Retina (tissue), 1 donor: Measurements from ENCODE around the gene IDE.
"Not testable (repeated sequence)": the region's sequence is repeated elsewhere in the genome, so short reads cannot be mapped to it uniquely, and the experiment has no call there.

Source experiments
- DNase-seq: peaks from one replicate; pipeline ENCODE4 v3.0.0-alpha.2; 2016

The IDE gene

GRCh38 chr10:92483539-92483938, 90.4 kb downstream of the IDE start:
- DNase-seq, result no peak

GRCh38 chr10:92480413-92480812, 93.5 kb downstream of the IDE start:
- DNase-seq, result no peak

GRCh38 chr10:92479547-92479946, 94.3 kb downstream of the IDE start:
- DNase-seq, result no peak

- no peak for DNase-seq
Observed at GRCh38 chr10:92478536-92478935, 95.4 kb downstream of the IDE start.

- no peak for DNase-seq
Observed at GRCh38 chr10:92475357-92475868, 98.5 kb downstream of the IDE start.

- DNase-seq, result no peak
Observed at GRCh38 chr10:92470026-92470425, 103.9 kb downstream of the IDE start.

GRCh38 chr10:92464364-92464763, 109.5 kb downstream of the IDE start:
- no peak for DNase-seq

- no peak for DNase-seq
Observed at GRCh38 chr10:92463582-92463981, 110.3 kb downstream of the IDE start.

GRCh38 chr10:92454955-92455354, 118.9 kb downstream of the IDE start:
- not testable (repeated sequence) for DNase-seq

- no peak for DNase-seq
Observed at GRCh38 chr10:92452313-92452712, 121.6 kb downstream of the IDE start.

- no peak for DNase-seq
Observed at GRCh38 chr10:92451431-92451830, 122.5 kb downstream of the IDE start.

- DNase-seq, result no peak
Observed at GRCh38 chr10:92450896-92451295, 123.0 kb downstream of the IDE start.

GRCh38 chr10:92440578-92440977, 133.3 kb downstream of the IDE start:
- no peak for DNase-seq

- DNase-seq, result no peak
Observed at GRCh38 chr10:92438220-92438619, 135.7 kb downstream of the IDE start.

GRCh38 chr10:92436611-92437010, 137.3 kb downstream of the IDE start:
- DNase-seq, result no peak

GRCh38 chr10:92436065-92436464, 137.8 kb downstream of the IDE start:
- not testable (repeated sequence) for DNase-seq

- no peak for DNase-seq
Observed at GRCh38 chr10:92434385-92434784, 139.5 kb downstream of the IDE start.

- DNase-seq, result no peak
Observed at GRCh38 chr10:92432596-92432995, 141.3 kb downstream of the IDE start.

- DNase-seq, result no peak
Observed at GRCh38 chr10:92430103-92430502, 143.8 kb downstream of the IDE start.

GRCh38 chr10:92421550-92421949, 152.3 kb downstream of the IDE start:
- no peak for DNase-seq

GRCh38 chr10:92420546-92421275, 153.2 kb downstream of the IDE start:
- peak; percentile 71 for DNase-seq

- DNase-seq, result peak; percentile 70
Observed at GRCh38 chr10:92419740-92420545, 153.9 kb downstream of the IDE start.

- DNase-seq, result no peak
Observed at GRCh38 chr10:92418891-92419290, 155.0 kb downstream of the IDE start.

GRCh38 chr10:92418221-92418620, 155.7 kb downstream of the IDE start:
- DNase-seq, result no peak
